Fibroblast of lung (primary cell): ENCODE measurements around the gene HADH. TPM values are rescaled to one million over a fixed set of nuclear protein-coding genes. Genes with fewer than 3 reads are reported as not detected.

Experiments used
- DNase-seq, 2 donors: peaks; one replicate each; pipeline versions ENCODE4 v3.0.0 to v3.0.0-alpha.2; 2010; ENCODE audit warnings: low read depth in 2 of 2
- H2AFZ ChIP-seq: 2 replicates; pipeline ENCODE4 v1.5.1; 2012; ENCODE audit warnings: low read length, control low read depth, inconsistent platforms
- H3K27ac ChIP-seq: 2 replicates; pipeline ENCODE4 v1.5.1; 2011; ENCODE audit warnings: low read length, control low read depth; ENCODE audit not compliant: insufficient read depth
- H3K27me3 ChIP-seq: 2 replicates; pipeline ENCODE4 v1.5.1; 2011; ENCODE audit warnings: mild to moderate bottlenecking, low read length; ENCODE audit not compliant: control insufficient read depth, insufficient read depth
- H3K36me3 ChIP-seq: 2 replicates; pipeline ENCODE4 v1.5.1; 2011; ENCODE audit warnings: low read length; ENCODE audit not compliant: control insufficient read depth, insufficient read depth
- H3K4me1 ChIP-seq: 2 replicates; pipeline ENCODE4 v1.5.1; 2011; ENCODE audit warnings: low read length; ENCODE audit not compliant: control insufficient read depth, insufficient read depth; ENCODE audit errors: extremely low read depth
- H3K4me2 ChIP-seq: 2 replicates; pipeline ENCODE4 v1.5.1; 2011; ENCODE audit warnings: low read length, control low read depth; ENCODE audit not compliant: insufficient read depth; ENCODE audit errors: extremely low read depth
- H3K4me3 ChIP-seq, 4 experiments: fragments of 200-600 bp in 1 of 4; sonication (generic) in 1 of 4; replicated peaks in 1 of 4; 2 replicates each; pipeline ENCODE4 v1.5.1; 2011 to 2016; ENCODE audit warnings: low read length in 4 of 4, low read depth in 3 of 4, mild to moderate bottlenecking in 3 of 4, control low read depth in 2 of 4, inconsistent platforms in 1 of 4, mixed read lengths in 1 of 4; ENCODE audit not compliant: insufficient read depth in 1 of 4; ENCODE audit errors: control extremely low read depth in 1 of 4
- H3K79me2 ChIP-seq: 2 replicates; pipeline ENCODE4 v1.5.1; 2012; ENCODE audit warnings: mild to moderate bottlenecking, low read length, inconsistent platforms; ENCODE audit not compliant: control insufficient read depth, insufficient read depth
- H3K9ac ChIP-seq: 2 replicates; pipeline ENCODE4 v1.5.1; 2011; ENCODE audit warnings: mild to moderate bottlenecking, low read length, control low read depth; ENCODE audit not compliant: insufficient read depth
- H3K9me3 ChIP-seq: 2 replicates; pipeline ENCODE4 v1.5.1; 2012; ENCODE audit warnings: low read depth, low read length; ENCODE audit not compliant: control insufficient read depth, insufficient read depth
- H4K20me1 ChIP-seq: 2 replicates; pipeline ENCODE4 v1.5.1; 2011; ENCODE audit warnings: low read length; ENCODE audit not compliant: control insufficient read depth, insufficient read depth; ENCODE audit errors: extremely low read depth
- EZH2 ChIP-seq: IDR thresholded peaks from 2 replicates; pipeline ENCODE4 v1.5.1; 2012; ENCODE audit warnings: low read length, control low read depth, mild to moderate bottlenecking; ENCODE audit errors: missing control alignments
- polyA plus RNA-seq, 2 donors: library from polyadenylated mRNA; depleted of rRNA in 1 of 2; stranded (reverse) in 1 of 2; unstranded in 1 of 2; fragments of >200 nt; gene quantifications; 2 replicates each; pipeline ENCODE4 v1.2.1, GENCODE V29; 2011 to 2012; ENCODE audit warnings: missing spikeins in 1 of 2
- total RNA-seq: library from RNA; depleted of rRNA; stranded (reverse); fragments of >200 nt; gene quantifications from 2 replicates; pipeline ENCODE4 v1.2.1, GENCODE V29; 2014
- TF ChIP-seq, protein P1 (sequence below), 2 donors: IDR thresholded peaks in 1 of 2; conservative IDR thresholded peaks in 1 of 2; 1 replicate in 1 of 2; 2 replicates in 1 of 2; pipeline ENCODE4 v1.5.1; 2011 to 2012; ENCODE audit warnings: low read length in 2 of 2, control low read depth in 1 of 2, inconsistent platforms in 1 of 2, low read depth in 1 of 2, mild to moderate bottlenecking in 1 of 2

The HADH gene
- total and polyA plus RNA-seq, 2 donors (not counting 1 experiment from before 2014, with no cell fraction given), result 16.7 to 29.7 TPM

GRCh38 chr4:108013327-108013726 is 23.6 kb downstream of the HADH start:
- Histone ChIP-seq H3K27me3 (no peaks in the 10 kb centered on the region), H3K4me3 (no peak overlapping the region), H2AFZ (no peak overlapping the region), H3K27ac (no peak overlapping the region), H3K79me2 (no peaks in the 10 kb centered on the region), H3K9me3 (no peaks in the 10 kb centered on the region), H4K20me1 (no peaks in the 10 kb centered on the region), H3K9ac (no peak overlapping the region), H3K4me1 (peaks cover 6% of the 10 kb centered on the region), H3K36me3 (no peaks in the 10 kb centered on the region), H3K4me2 (no peak overlapping the region)
- TF ChIP-seq EZH2, result no peak
- TF ChIP-seq, protein P1, sequence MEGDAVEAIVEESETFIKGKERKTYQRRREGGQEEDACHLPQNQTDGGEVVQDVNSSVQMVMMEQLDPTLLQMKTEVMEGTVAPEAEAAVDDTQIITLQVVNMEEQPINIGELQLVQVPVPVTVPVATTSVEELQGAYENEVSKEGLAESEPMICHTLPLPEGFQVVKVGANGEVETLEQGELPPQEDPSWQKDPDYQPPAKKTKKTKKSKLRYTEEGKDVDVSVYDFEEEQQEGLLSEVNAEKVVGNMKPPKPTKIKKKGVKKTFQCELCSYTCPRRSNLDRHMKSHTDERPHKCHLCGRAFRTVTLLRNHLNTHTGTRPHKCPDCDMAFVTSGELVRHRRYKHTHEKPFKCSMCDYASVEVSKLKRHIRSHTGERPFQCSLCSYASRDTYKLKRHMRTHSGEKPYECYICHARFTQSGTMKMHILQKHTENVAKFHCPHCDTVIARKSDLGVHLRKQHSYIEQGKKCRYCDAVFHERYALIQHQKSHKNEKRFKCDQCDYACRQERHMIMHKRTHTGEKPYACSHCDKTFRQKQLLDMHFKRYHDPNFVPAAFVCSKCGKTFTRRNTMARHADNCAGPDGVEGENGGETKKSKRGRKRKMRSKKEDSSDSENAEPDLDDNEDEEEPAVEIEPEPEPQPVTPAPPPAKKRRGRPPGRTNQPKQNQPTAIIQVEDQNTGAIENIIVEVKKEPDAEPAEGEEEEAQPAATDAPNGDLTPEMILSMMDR (conservative IDR thresholded peaks at IDR 0.05 in 1 of 2, IDR thresholded peaks at IDR 0.05 in 1 of 2; ENCODE audit: low read depth in 1 of 2, low read length in 2 of 2), result no peak
- DNase-seq, result no peak

DNA sequence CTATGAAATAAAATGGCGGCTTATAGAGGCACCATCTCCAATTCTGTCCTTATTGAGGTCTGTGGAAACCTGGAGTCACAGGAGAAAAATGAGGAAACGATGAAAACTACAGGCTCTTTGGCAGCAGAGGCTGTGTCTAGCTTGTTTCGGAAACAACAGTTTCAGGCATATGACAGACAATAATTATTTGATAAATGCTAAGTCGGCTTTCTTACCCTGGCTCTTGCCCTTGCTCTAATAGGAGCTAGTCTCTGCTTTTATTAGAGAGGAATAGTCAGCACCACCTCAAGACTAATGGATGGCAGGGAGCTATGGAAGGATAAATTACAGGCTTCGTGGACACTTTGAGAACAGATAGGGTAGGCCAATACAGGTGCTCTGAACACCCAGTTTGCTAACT is 24.3 kb downstream of the HADH start:
- no peaks in the 10 kb centered on the region for H3K79me2 ChIP-seq
- H3K9ac ChIP-seq, result no peak overlapping the region
- no peaks in the 10 kb centered on the region for H4K20me1 ChIP-seq
- no peak overlapping the region for H3K4me2 ChIP-seq
- H3K27ac ChIP-seq, result no peak overlapping the region
- H3K27me3 ChIP-seq, result no peaks in the 10 kb centered on the region
- TF ChIP-seq, protein P1 (conservative IDR thresholded peaks at IDR 0.05 in 1 of 2, IDR thresholded peaks at IDR 0.05 in 1 of 2; ENCODE audit: low read depth in 1 of 2, low read length in 2 of 2), result no peak
- no peak for TF ChIP-seq EZH2
- no peak overlapping the region for H2AFZ ChIP-seq
- peaks cover 2% of the 10 kb centered on the region for H3K4me1 ChIP-seq
- no peak for DNase-seq
- H3K36me3 ChIP-seq, result no peaks in the 10 kb centered on the region
- H3K4me3 ChIP-seq, result no peak overlapping the region
- no peaks in the 10 kb centered on the region for H3K9me3 ChIP-seq

GRCh38 chr4:108018040-108018883 is 28.6 kb downstream of the HADH start:
- peak; percentile 63 to 82 for DNase-seq
- H3K36me3 ChIP-seq, result no peaks in the 10 kb centered on the region
- H3K4me2 ChIP-seq, result no peak overlapping the region
- H3K9ac ChIP-seq, result no peak overlapping the region
- no peak for TF ChIP-seq EZH2
- TF ChIP-seq, protein P1 (conservative IDR thresholded peaks at IDR 0.05 in 1 of 2, IDR thresholded peaks at IDR 0.05 in 1 of 2; ENCODE audit: low read depth in 1 of 2, low read length in 2 of 2), result peak; percentile 88
- H3K4me3 ChIP-seq, result no peak overlapping the region
- no peaks in the 10 kb centered on the region for H3K79me2 ChIP-seq
- H3K27ac ChIP-seq, result no peak overlapping the region
- H3K4me1 ChIP-seq, result no peaks in the 10 kb centered on the region
- no peak overlapping the region for H2AFZ ChIP-seq
- no peaks in the 10 kb centered on the region for H4K20me1 ChIP-seq
- H3K27me3 ChIP-seq, result no peaks in the 10 kb centered on the region
- no peaks in the 10 kb centered on the region for H3K9me3 ChIP-seq
